ENCODE results near the gene ANKRD23.
"Not testable (repeated sequence)": the region's sequence is repeated elsewhere in the genome, so short reads cannot be mapped to it uniquely, and the experiment has no call there.

ANKRD23 gene

DNA sequence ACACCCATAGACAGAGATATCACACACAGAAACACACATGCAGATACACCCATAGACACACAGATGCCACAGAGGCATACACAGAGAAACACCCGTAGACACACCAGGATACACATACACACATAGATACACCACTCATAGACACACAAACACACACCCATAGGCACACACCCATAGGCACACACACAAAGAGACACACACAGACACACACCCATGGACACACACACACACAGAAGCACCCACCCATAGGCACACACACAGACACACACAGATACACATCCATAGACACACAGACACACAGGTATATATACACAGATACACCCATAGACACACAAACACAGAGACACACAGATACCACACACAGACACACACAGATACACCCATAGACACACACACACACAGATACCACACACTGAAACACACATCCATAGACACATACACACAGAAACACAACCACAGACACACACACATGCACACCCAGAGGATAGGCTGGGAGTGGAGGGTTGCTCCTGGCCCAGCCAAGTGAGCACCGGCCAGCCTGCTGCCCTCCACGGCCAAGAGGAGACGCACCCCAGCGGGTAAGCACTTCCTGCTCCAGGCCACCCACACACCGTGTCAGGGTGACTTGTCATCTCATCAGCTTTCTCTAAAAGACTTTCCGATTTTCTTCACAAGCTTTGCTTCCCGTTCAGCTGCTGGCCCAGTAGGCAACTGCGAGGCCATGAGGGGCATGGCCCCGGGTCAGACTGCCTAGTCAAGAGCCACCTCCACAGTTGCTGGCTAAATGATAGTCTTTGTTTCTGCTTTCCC lies 41.8 kb downstream of the ANKRD23 start:
- H3K27ac ChIP-seq: no peak overlapping the region
- no peaks in the 10 kb centered on the region for H3K27me3 ChIP-seq
- H3K9me3 ChIP-seq: no peaks in the 10 kb centered on the region; the same call in 1 of the 2 replicates
- H3K4me1 ChIP-seq: peaks cover 34% of the 10 kb centered on the region
- no peaks in the 10 kb centered on the region for H4K20me1 ChIP-seq
- no peak for TF ChIP-seq Cebpa-rat (IDR thresholded peaks at IDR 0.05)
- H3K9ac ChIP-seq: no peak overlapping the region
- H3K4me2 ChIP-seq: 0 out of 2 replicates have a peak overlapping the region, but pooled peaks have one; percentile 11
- H3K4me3 ChIP-seq: no peak overlapping the region
- H3K36me3 ChIP-seq: peaks cover 63% of the 10 kb centered on the region

- Histone ChIP-seq H3K4me3 (no peak overlapping the region), H3K27me3 (no peaks in the 10 kb centered on the region), H3K4me1 (peaks cover 26% of the 10 kb centered on the region), H4K20me1 (no peaks in the 10 kb centered on the region), H3K9ac (peak overlapping the region; percentile 42; the same call in 1 of the 2 replicates), H3K9me3 (no peaks in the 10 kb centered on the region; the same call in 1 of the 2 replicates), H3K4me2 (peak overlapping the region; percentile 71), H3K36me3 (peaks cover 68% of the 10 kb centered on the region), H3K27ac (peak overlapping the region; percentile 54; the same call in 1 of the 2 replicates)
- TF ChIP-seq Cebpa-rat (IDR thresholded peaks at IDR 0.05): no peak
Measured at GRCh38 chr2:96801005-96801785, 42.6 kb downstream of the ANKRD23 start.

- H3K27me3 ChIP-seq: no peaks in the 10 kb centered on the region
- peaks cover 68% of the 10 kb centered on the region for H3K36me3 ChIP-seq
- peak overlapping the region; percentile 54 for H3K27ac ChIP-seq
- no peaks in the 10 kb centered on the region; the same call in 1 of the 2 replicates for H3K9me3 ChIP-seq
- H3K9ac ChIP-seq: peak overlapping the region; percentile 42; the same call in 1 of the 2 replicates
- peaks cover 5% of the 10 kb centered on the region for H4K20me1 ChIP-seq
- no peak for TF ChIP-seq Cebpa-rat (IDR thresholded peaks at IDR 0.05)
- no peak overlapping the region for H3K4me3 ChIP-seq
- peaks cover 24% of the 10 kb centered on the region for H3K4me1 ChIP-seq
- peak overlapping the region; percentile 71 for H3K4me2 ChIP-seq
Measured at GRCh38 chr2:96800061-96801004, 43.5 kb downstream of the ANKRD23 start.

GRCh38 chr2:96799623-96799935 lies 44.2 kb downstream of the ANKRD23 start:
- Histone ChIP-seq H3K9me3 (no peaks in the 10 kb centered on the region; the same call in 1 of the 2 replicates), H3K4me3 (no peak overlapping the region)

GRCh38 chr2:96798733-96799622 lies 44.8 kb downstream of the ANKRD23 start:
- no peak overlapping the region for H3K9ac ChIP-seq
- no peak for TF ChIP-seq Cebpa-rat (IDR thresholded peaks at IDR 0.05)
- H3K36me3 ChIP-seq: peaks cover 60% of the 10 kb centered on the region
- H3K27me3 ChIP-seq: no peaks in the 10 kb centered on the region
- no peak overlapping the region for H3K4me3 ChIP-seq
- H3K27ac ChIP-seq: no peak overlapping the region
- no peaks in the 10 kb centered on the region for H3K9me3 ChIP-seq
- H4K20me1 ChIP-seq: peaks cover 18% of the 10 kb centered on the region
- peaks cover 27% of the 10 kb centered on the region for H3K4me1 ChIP-seq
- no peak overlapping the region for H3K4me2 ChIP-seq

More at GRCh38 chr2:96799623-96799935, 44.2 kb downstream of the ANKRD23 start:
- no peak for TF ChIP-seq Cebpa-rat (IDR thresholded peaks at IDR 0.05)
- Histone ChIP-seq H3K36me3 (peaks cover 66% of the 10 kb centered on the region), H4K20me1 (peaks cover 12% of the 10 kb centered on the region), H3K27me3 (no peaks in the 10 kb centered on the region), H3K27ac (no peak overlapping the region; the same call in 1 of the 2 replicates), H3K4me2 (no peak overlapping the region), H3K9ac (no peak overlapping the region), H3K4me1 (peaks cover 24% of the 10 kb centered on the region)

DNA sequence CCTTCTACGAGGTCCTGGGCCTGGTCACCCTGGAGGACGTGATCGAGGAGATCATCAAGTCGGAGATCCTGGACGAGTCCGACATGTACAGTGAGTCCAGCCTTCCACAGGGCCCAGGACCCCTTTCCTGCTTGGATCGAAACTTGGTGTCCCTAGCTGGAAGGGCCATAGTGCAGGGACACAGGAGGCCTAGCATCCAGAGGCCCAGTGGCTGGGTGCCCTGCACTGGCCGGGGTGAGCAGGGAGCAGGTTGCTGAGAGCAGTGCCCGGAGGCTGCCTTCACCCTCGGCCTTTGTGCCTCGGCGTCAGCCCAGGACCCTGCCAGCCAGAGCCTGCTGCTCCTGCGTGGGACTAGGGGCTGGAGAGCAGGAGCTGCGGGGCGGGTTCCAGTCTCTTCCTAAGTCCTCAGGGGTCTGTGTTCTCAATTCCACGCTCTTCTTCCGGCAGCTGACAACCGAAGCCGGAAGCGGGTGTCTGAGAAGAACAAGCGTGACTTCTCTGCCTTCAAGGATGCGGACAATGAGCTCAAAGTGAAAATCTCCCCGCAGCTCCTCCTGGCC lies 46.7 kb downstream of the ANKRD23 start:
- Histone ChIP-seq H3K4me1 (peaks cover 32% of the 10 kb centered on the region), H3K27ac (no peak overlapping the region), H3K36me3 (peaks cover 50% of the 10 kb centered on the region), H3K9me3 (no peaks in the 10 kb centered on the region), H3K27me3 (no peaks in the 10 kb centered on the region), H3K4me2 (no peak overlapping the region), H3K4me3 (no peak overlapping the region), H3K9ac (no peak overlapping the region), H4K20me1 (peaks cover 30% of the 10 kb centered on the region)
- no peak for TF ChIP-seq Cebpa-rat (IDR thresholded peaks at IDR 0.05)

DNA sequence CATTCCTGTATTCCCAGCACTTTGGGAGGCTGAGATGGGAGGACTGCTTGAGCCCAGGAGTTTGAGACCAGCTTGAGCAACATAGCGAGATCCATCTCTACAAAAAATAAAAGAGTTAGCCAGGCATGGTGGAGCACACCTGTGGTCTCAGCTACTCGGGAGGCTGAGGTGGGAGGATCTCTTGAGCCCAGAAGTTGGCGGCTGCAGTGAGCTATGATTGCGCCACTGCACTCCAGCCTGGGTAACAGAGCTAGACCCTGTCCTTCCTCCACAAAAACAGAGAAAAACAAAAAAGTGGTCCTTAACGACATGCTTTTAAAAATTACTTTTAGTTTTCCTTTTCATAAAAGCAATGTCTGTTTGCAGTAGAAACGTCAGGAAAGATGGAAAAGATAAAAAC lies 47.3 kb downstream of the ANKRD23 start:
- H3K27me3 ChIP-seq, H3K4me2 ChIP-seq, H3K9ac ChIP-seq, H3K9me3 ChIP-seq, H3K4me3 ChIP-seq, H3K27ac ChIP-seq: not testable (repeated sequence)
- H4K20me1 ChIP-seq: peaks cover 30% of the 10 kb centered on the region
- peaks cover 26% of the 10 kb centered on the region for H3K4me1 ChIP-seq
- peaks cover 43% of the 10 kb centered on the region for H3K36me3 ChIP-seq

DNA sequence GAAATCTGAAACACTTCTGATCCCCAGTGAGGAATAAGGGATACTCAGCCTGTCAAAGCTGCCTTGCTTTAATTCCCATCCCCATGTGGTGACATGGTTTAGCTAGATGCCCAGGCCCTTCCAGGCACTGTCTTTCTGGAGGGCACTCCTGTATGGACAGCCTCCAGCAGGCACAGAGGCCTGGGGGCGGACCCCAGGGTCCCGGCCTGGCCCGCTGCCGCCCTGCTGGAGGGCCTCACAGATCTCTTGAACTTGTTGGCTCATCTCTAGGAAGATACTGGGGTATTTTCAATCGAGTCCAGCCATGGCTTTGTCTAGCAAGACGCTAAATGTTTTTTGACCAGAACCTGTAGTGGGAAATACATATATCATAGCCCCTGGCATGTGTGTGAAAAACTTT lies 48.7 kb downstream of the ANKRD23 start:
- no peaks in the 10 kb centered on the region for H3K27me3 ChIP-seq
- H3K9me3 ChIP-seq: no peaks in the 10 kb centered on the region
- no peak overlapping the region for H3K4me3 ChIP-seq
- peaks cover 30% of the 10 kb centered on the region for H4K20me1 ChIP-seq
- TF ChIP-seq Cebpa-rat (IDR thresholded peaks at IDR 0.05): no peak
- peaks cover 12% of the 10 kb centered on the region for H3K4me1 ChIP-seq
- H3K27ac ChIP-seq: no peak overlapping the region
- H3K36me3 ChIP-seq: peaks cover 36% of the 10 kb centered on the region
- H3K9ac ChIP-seq: no peak overlapping the region
- H3K4me2 ChIP-seq: no peak overlapping the region
